B cell (primary cell): ENCODE data around the gene FADD. TPM values are rescaled to one million over a fixed set of nuclear protein-coding genes. Genes with fewer than 3 reads are reported as not detected.

ENCODE experiments used
- ATAC-seq: fragments of 200-7000 bp; cut with Tn5 transposase; one replicate; pipeline ENCODE4 v1.10.0; 2021; ENCODE audit warnings: low read depth, mild to moderate bottlenecking, moderate number of reproducible peaks, moderate library complexity
- CTCF ChIA-PET: fragments of 350-600 bp; sonication (Branson Sonifier 250); formaldehyde crosslinking; loops from one replicate; lab custom pipeline; 2021; ENCODE audit warnings: antibody characterized with exemption, inconsistent platforms; lab: Charles Lee
- POLR2A ChIA-PET: fragments of 350-600 bp; sonication (Branson Sonifier 250); formaldehyde crosslinking; loops from one replicate; lab custom pipeline; 2021; ENCODE audit warnings: antibody characterized with exemption; lab: Charles Lee
- DNase-seq: peaks from one replicate; pipeline ENCODE4 v3.0.0; 2013
- H2AFZ ChIP-seq: 2 replicates; pipeline ENCODE4 v1.6.1; 2012; ENCODE audit warnings: mild to moderate bottlenecking, low read depth, low read length; ENCODE audit not compliant: insufficient read depth, poor library complexity, severe bottlenecking
- H3K27ac ChIP-seq, 2 donors: 1 replicate in 1 of 2; 2 replicates in 1 of 2; pipeline ENCODE4 v1.5.1; 2012 to 2013; ENCODE audit warnings: low read length in 2 of 2, mild to moderate bottlenecking in 2 of 2, moderate library complexity in 1 of 2
- H3K27me3 ChIP-seq, 4 experiments: fragments of 200-600 bp in 1 of 4; sonication (generic) in 1 of 4; replicated peaks in 1 of 4; 1 replicate in 2 of 4; 2 replicates in 2 of 4; pipeline versions ENCODE4 v1.6.1 to v1.7.0; 2013 to 2016; ENCODE audit warnings: low read length in 3 of 4, mild to moderate bottlenecking in 2 of 4, mixed read lengths in 1 of 4, moderate library complexity in 1 of 4; ENCODE audit not compliant: insufficient read depth in 4 of 4, control insufficient read depth in 3 of 4; ENCODE audit errors: control extremely low read depth in 1 of 4
- H3K36me3 ChIP-seq, 2 experiments: replicated peaks in 1 of 2; 1 replicate in 1 of 2; 2 replicates in 1 of 2; pipeline versions ENCODE4 v1.6.1 to v1.7.1; 2013; ENCODE audit warnings: low read length in 1 of 2; ENCODE audit not compliant: insufficient read depth in 2 of 2, control insufficient read depth in 1 of 2; ENCODE audit errors: control extremely low read depth in 1 of 2, extremely low read depth in 1 of 2
- H3K4me1 ChIP-seq, 2 donors: fragments of 200-600 bp in 1 of 2; sonication (generic) in 1 of 2; 1 replicate in 1 of 2; 2 replicates in 1 of 2; pipeline versions ENCODE4 v1.5.1 to v1.6.1; 2013 to 2017; ENCODE audit warnings: low read length in 2 of 2; ENCODE audit not compliant: control insufficient read depth in 2 of 2, insufficient read depth in 2 of 2
- H3K4me2 ChIP-seq: replicated peaks from 2 replicates; pipeline ENCODE3; 2012; ENCODE audit warnings: mild to moderate bottlenecking, low read depth, low read length; ENCODE audit not compliant: poor library complexity, severe bottlenecking
- H3K4me3 ChIP-seq, 5 experiments: fragments of 200-600 bp in 1 of 5; sonication (generic) in 1 of 5; 1 replicate in 3 of 5; 2 replicates in 2 of 5; pipeline versions ENCODE4 v1.5.1 to v1.7.0; 2011 to 2016; ENCODE audit warnings: low read length in 4 of 5, mild to moderate bottlenecking in 4 of 5, low read depth in 2 of 5, control low read depth in 1 of 5, moderate library complexity in 1 of 5; ENCODE audit not compliant: insufficient read depth in 1 of 5; ENCODE audit errors: control extremely low read depth in 1 of 5, extremely low read depth in 1 of 5
- H3K79me2 ChIP-seq: fragments of 200-600 bp; sonication (generic); one replicate; pipeline ENCODE4 v1.6.0; 2016; ENCODE audit warnings: low read length; ENCODE audit not compliant: control insufficient read depth, insufficient read depth
- H3K9ac ChIP-seq: fragments of 200-600 bp; sonication (generic); 2 replicates; pipeline ENCODE4 v1.6.1; 2017; ENCODE audit warnings: mild to moderate bottlenecking, low read length, moderate library complexity
- H3K9me3 ChIP-seq, 3 donors: one replicate each; pipeline versions ENCODE4 v1.6.1 to v1.7.1; 2013; ENCODE audit warnings: low read length in 2 of 3; ENCODE audit not compliant: control insufficient read depth in 2 of 3, insufficient read depth in 1 of 3; ENCODE audit errors: control extremely low read depth in 1 of 3
- H4K20me1 ChIP-seq: 2 replicates; pipeline ENCODE4 v1.6.0; 2012; ENCODE audit warnings: mild to moderate bottlenecking, low read length; ENCODE audit not compliant: insufficient read depth, control insufficient read depth, poor library complexity, severe bottlenecking
- H3K27ac Mint-ChIP-seq: one replicate; pipeline ENCODE4 v1.8.0; 2021; ENCODE audit warnings: mixed read lengths
- H3K27me3 Mint-ChIP-seq: one replicate; pipeline ENCODE4 v1.8.0; 2021; ENCODE audit warnings: mixed read lengths
- H3K4me1 Mint-ChIP-seq: one replicate; pipeline ENCODE4 v1.8.0; 2021; ENCODE audit warnings: mixed read lengths
- H3K4me3 Mint-ChIP-seq: one replicate; pipeline ENCODE4 v1.8.0; 2021; ENCODE audit warnings: mixed read lengths
- H3K9me3 Mint-ChIP-seq: one replicate; pipeline ENCODE4 v1.8.0; 2022; ENCODE audit warnings: mixed read lengths; ENCODE audit not compliant: insufficient read depth
- CTCF ChIP-seq: fragments of 200-600 bp; IDR thresholded peaks from one replicate; pipeline ENCODE4 v1.8.0; 2022; ENCODE audit warnings: antibody characterized with exemption, mild to moderate bottlenecking
- EZH2 ChIP-seq: IDR thresholded peaks from 2 replicates; pipeline ENCODE4 v1.6.1; 2012; ENCODE audit warnings: borderline replicate concordance, low read depth, mild to moderate bottlenecking, moderate library complexity, low read length; ENCODE audit not compliant: insufficient read depth, poor library complexity, severe bottlenecking
- WGBS: methylation state at CpG from one replicate; pipeline ENCODE4 v1.1.5; 2013; ENCODE audit warnings: missing lambda C conversion rate; ENCODE audit not compliant: insufficient coverage; 5-methylcytosine and 5-hydroxymethylcytosine counted together
- intact Hi-C: fragments of 100-400 bp; cut with micrococcal nuclease; formaldehyde crosslinking; loops from one replicate; pipeline ENCODE4 v1.10.0; 2022
- polyA plus RNA-seq: library from polyadenylated mRNA; depleted of rRNA; stranded (reverse); fragments of >200 nt; gene quantifications from 2 replicates; pipeline ENCODE4 v1.2.3, GENCODE V29; 2012
- total RNA-seq, 2 donors: library from RNA; stranded (reverse); fragments of 120-200 nt in 1 of 2; gene quantifications; 1 replicate in 1 of 2; 2 replicates in 1 of 2; pipeline versions ENCODE4 v1.2.3 to v1.2.4, GENCODE V29; 2013 to 2022

The FADD gene
- total and polyA plus RNA-seq, 2 donors (not counting 1 experiment from before 2014, with no cell fraction given): 5.4 to 26.6 TPM

DNA sequence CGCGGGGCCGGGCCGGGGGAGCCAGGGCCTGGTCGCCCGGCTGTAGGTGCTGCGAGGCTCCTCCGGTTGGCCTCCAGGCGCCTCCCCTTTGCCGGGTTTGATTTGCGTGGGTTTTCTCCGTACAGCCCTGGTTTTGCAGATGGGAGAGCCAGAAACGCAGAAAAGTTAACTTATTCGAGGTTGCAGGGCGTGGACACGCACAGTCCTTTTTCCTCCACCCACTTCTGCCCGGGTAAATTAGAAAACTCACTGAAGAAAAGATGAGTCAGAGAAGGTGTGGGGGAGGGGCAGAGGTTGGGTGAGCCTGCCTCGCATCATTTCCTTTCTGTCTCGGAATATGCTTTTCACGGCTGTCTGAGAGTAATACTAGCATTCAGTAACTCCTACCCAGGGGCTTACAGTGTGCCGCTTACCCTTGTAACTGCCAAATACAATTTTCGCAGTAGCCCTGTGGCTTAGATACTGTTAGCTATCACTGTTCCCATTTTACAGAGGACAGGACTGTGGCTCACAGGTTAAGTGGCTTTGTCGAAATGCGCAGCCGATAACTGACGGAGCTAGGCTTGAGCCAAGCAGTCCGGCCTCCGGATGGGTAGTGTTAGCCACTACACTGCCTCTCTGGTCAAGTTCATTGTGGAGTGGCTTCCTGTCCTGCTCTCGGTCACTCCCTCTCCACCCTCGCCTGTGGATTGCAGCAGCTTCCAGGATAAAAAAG lies 812 bp downstream of the FADD start:
- POLR2A ChIA-PET: no interaction called here
- Histone ChIP-seq H3K36me3 (peaks cover 2 to 43% of the 10 kb centered on the region in 2 experiments), H3K4me1 (peaks cover 18 to 26% of the 10 kb centered on the region in 2 donors), H3K9ac (peak overlapping the region; percentile 96), H3K4me2 (peak overlapping the region; percentile 92), H2AFZ (peak overlapping the region; percentile 92), H4K20me1 (peaks cover 54% of the 10 kb centered on the region), H3K27me3 (no peaks in the 10 kb centered on the region), H3K79me2 (peaks cover 55% of the 10 kb centered on the region), H3K27ac (peak overlapping the region; percentile 49 to 84), H3K9me3 (no peaks in the 10 kb centered on the region), H3K4me3 (peak overlapping the region; percentile 80 to 98 (median 96))
- Mint-ChIP-seq H3K9me3 (no peaks in the 10 kb centered on the region), H3K4me1 (peaks cover 36% of the 10 kb centered on the region), H3K27me3 (no peaks in the 10 kb centered on the region), H3K4me3 (peak overlapping the region; percentile 93), H3K27ac (peak overlapping the region; percentile 92)
- ATAC-seq (peak; percentile 44), DNase-seq (peak; percentile 67)
- intact Hi-C loops: loop anchor here (1.0 to 5.0 kb wide), 3 partner anchors 66 to 1248 kb away; partner anchors contain the start of genes LTO1, NADSYN1 and PPFIA1
- CTCF ChIA-PET: interaction anchor here (1.8 kb wide), 1 partner anchor 8 kb away, joined by 7 read pairs; no protein-coding TSS in a partner anchor
- 14% methylated on average over 23 of the region's 30 CpGs for WGBS
- TF ChIP-seq CTCF: no peak
- no peak for TF ChIP-seq EZH2

DNA sequence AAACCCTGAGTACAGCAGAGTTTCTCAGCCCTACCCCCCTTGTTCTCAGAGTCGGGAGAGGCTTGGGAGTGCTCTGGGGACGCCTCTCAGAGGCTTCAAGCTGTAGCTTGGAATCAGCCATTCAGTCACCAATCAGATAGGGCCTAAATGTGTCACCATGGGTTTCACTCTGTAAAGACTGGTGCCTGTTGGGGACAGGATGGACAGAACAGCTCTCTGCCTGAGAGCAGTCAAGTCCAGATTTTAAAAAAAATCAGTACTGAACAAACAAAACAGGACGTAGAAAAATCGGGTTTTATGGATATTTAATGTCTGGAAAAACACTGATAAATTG lies 1.3 kb downstream of the FADD start:
- Histone ChIP-seq H3K9me3 (no peaks in the 10 kb centered on the region), H2AFZ (no peak overlapping the region), H3K27ac (peak overlapping the region in 1 of 2 donors; percentile 84), H3K9ac (peak overlapping the region; percentile 96), H3K4me2 (peak overlapping the region; percentile 92), H4K20me1 (peaks cover 59% of the 10 kb centered on the region), H3K4me3 (peak overlapping the region; percentile 80 to 98 (median 96)), H3K79me2 (peaks cover 57% of the 10 kb centered on the region), H3K36me3 (peaks cover 6 to 48% of the 10 kb centered on the region in 2 experiments), H3K27me3 (no peaks in the 10 kb centered on the region), H3K4me1 (peaks cover 18 to 26% of the 10 kb centered on the region in 2 donors)
- no peak for TF ChIP-seq CTCF
- TF ChIP-seq EZH2: no peak
- DNase-seq: no peak
- Mint-ChIP-seq H3K4me3 (peak overlapping the region; percentile 93), H3K27me3 (no peaks in the 10 kb centered on the region), H3K4me1 (peaks cover 37% of the 10 kb centered on the region), H3K9me3 (no peaks in the 10 kb centered on the region), H3K27ac (peak overlapping the region; percentile 92)
- 48% methylated on average over 3 of the region's 4 CpGs for WGBS
- intact Hi-C loops: loop anchor here (5.0 kb wide), 1 partner anchor 1248 kb away; the partner anchor contains the start of gene NADSYN1
- CTCF ChIA-PET: interaction anchor here (1.8 kb wide), 1 partner anchor 8 kb away, joined by 7 read pairs; no protein-coding TSS in a partner anchor
- ATAC-seq: no peak
- POLR2A ChIA-PET: no interaction called here
